Smooth muscle cell (in vitro differentiated cells): ENCODE data around the gene CHMP4A. TPM values are rescaled to one million over a fixed set of nuclear protein-coding genes. Genes with fewer than 3 reads are reported as not detected.

ENCODE experiments used
- DNase-seq: peaks from one replicate; lab custom pipeline; 2025; ENCODE audit not compliant: unreplicated experiment; lab: John Stamatoyannopoulos, UW
- H2AFZ ChIP-seq: fragments of 200-600 bp; sonication (generic); 2 replicates; pipeline ENCODE4 v1.6.0; 2016; ENCODE audit warnings: antibody characterized with exemption, low read depth, mild to moderate bottlenecking
- H3F3A ChIP-seq: fragments of 200-600 bp; sonication (generic); 2 replicates; pipeline ENCODE4 v1.6.0; 2017; ENCODE audit warnings: antibody characterized with exemption, low read depth
- H3K27ac ChIP-seq: fragments of 200-600 bp; sonication (generic); 2 replicates; pipeline ENCODE4 v1.5.1; 2016; ENCODE audit warnings: low read depth, mild to moderate bottlenecking
- H3K27me3 ChIP-seq: fragments of 200-600 bp; sonication (generic); 2 replicates; pipeline ENCODE4 v1.6.1; 2016; ENCODE audit warnings: low read depth, mild to moderate bottlenecking
- H3K36me3 ChIP-seq: fragments of 200-600 bp; sonication (generic); 2 replicates; pipeline ENCODE4 v1.5.1; 2016; ENCODE audit warnings: low read depth
- H3K4me1 ChIP-seq: fragments of 200-600 bp; sonication (generic); 2 replicates; pipeline ENCODE4 v1.5.1; 2016; ENCODE audit warnings: low read depth
- H3K4me2 ChIP-seq: fragments of 200-600 bp; sonication (generic); 2 replicates; pipeline ENCODE4 v1.6.0; 2016; ENCODE audit warnings: mild to moderate bottlenecking
- H3K4me3 ChIP-seq: fragments of 200-600 bp; sonication (generic); 2 replicates; pipeline ENCODE4 v1.5.1; 2016; ENCODE audit warnings: mild to moderate bottlenecking
- H3K79me2 ChIP-seq: fragments of 200-600 bp; sonication (generic); 2 replicates; pipeline ENCODE4 v1.6.0; 2016; ENCODE audit warnings: low read depth, mild to moderate bottlenecking
- H3K9ac ChIP-seq: fragments of 200-600 bp; sonication (generic); 2 replicates; pipeline ENCODE4 v1.6.0; 2016; ENCODE audit warnings: low read depth
- H3K9me3 ChIP-seq: fragments of 200-600 bp; sonication (generic); replicated peaks from 2 replicates; pipeline ENCODE4 v1.5.1; 2016; ENCODE audit warnings: low read depth
- H4K20me1 ChIP-seq: fragments of 200-600 bp; sonication (generic); 2 replicates; pipeline ENCODE4 v1.6.0; 2016; ENCODE audit warnings: low read depth
- CTCF ChIP-seq: fragments of 200-600 bp; sonication (generic); IDR thresholded peaks from 2 replicates; pipeline ENCODE4 v1.5.1; 2017; ENCODE audit warnings: borderline replicate concordance, mild to moderate bottlenecking, antibody characterized with exemption; ENCODE audit not compliant: insufficient read depth, poor library complexity, severe bottlenecking
- WGBS: methylation state at CpG from one replicate; pipeline ENCODE4 v1.1.7; 2016; ENCODE audit warnings: low lambda C conversion rate; 5-methylcytosine and 5-hydroxymethylcytosine counted together
- polyA plus RNA-seq: library from polyadenylated mRNA; unstranded; fragments of >200 nt; fragmentation: Nextera tagmentation; extraction: Ambion mirVana; gene quantifications from 2 replicates; pipeline ENCODE4 v1.2.1, GENCODE V29; 2016
- total RNA-seq: library from RNA; depleted of rRNA; stranded (reverse); fragments of >200 nt; gene quantifications from 2 replicates; pipeline ENCODE4 v1.2.3, GENCODE V29; 2014

CHMP4A gene
- total and polyA plus RNA-seq, 2 experiments from 2014 or later, result 29.7 to 46.8 TPM

- WGBS, result 15% methylated on average over 23 of the region's 23 CpGs
- H3K9ac ChIP-seq, result peak overlapping the region; percentile 91
- H4K20me1 ChIP-seq, result peaks cover 22% of the 10 kb centered on the region
- no peaks in the 10 kb centered on the region for H3K9me3 ChIP-seq
- peak overlapping the region; percentile 89 for H3K27ac ChIP-seq
- peaks cover 78% of the 10 kb centered on the region for H3K79me2 ChIP-seq
- H2AFZ ChIP-seq, result peak overlapping the region; percentile 76
- no peaks in the 10 kb centered on the region for H3K27me3 ChIP-seq
- H3F3A ChIP-seq, result peaks cover 8% of the 10 kb centered on the region
- no peaks in the 10 kb centered on the region for H3K36me3 ChIP-seq
- peak overlapping the region; percentile 85 for H3K4me3 ChIP-seq
- H3K4me1 ChIP-seq, result peaks cover 17% of the 10 kb centered on the region
- no peak for DNase-seq
- no peak for TF ChIP-seq CTCF
- H3K4me2 ChIP-seq, result peak overlapping the region; percentile 93
These were observed 18.2 kb upstream of the CHMP4A start for GRCh38 chr14:24231263-24232120.

GRCh38 chr14:24228902-24229301 is 15.6 kb upstream of the CHMP4A start:
- H3K36me3 ChIP-seq, result no peaks in the 10 kb centered on the region
- 100% methylated on average over 1 of the region's 1 CpG for WGBS
- H3K79me2 ChIP-seq, result peaks cover 86% of the 10 kb centered on the region
- no peak for TF ChIP-seq CTCF
- no peak overlapping the region for H3K9ac ChIP-seq
- peaks cover 15% of the 10 kb centered on the region for H3K4me1 ChIP-seq
- H3K27ac ChIP-seq, result no peak overlapping the region
- no peaks in the 10 kb centered on the region for H3F3A ChIP-seq
- H2AFZ ChIP-seq, result no peak overlapping the region
- no peaks in the 10 kb centered on the region for H3K9me3 ChIP-seq
- peaks cover 35% of the 10 kb centered on the region for H4K20me1 ChIP-seq
- DNase-seq, result no peak
- no peaks in the 10 kb centered on the region for H3K27me3 ChIP-seq
- no peak overlapping the region for H3K4me2 ChIP-seq
- no peak overlapping the region for H3K4me3 ChIP-seq

GRCh38 chr14:24226473-24226872 is 13.2 kb upstream of the CHMP4A start:
- Histone ChIP-seq H3K4me1 (peaks cover 7% of the 10 kb centered on the region), H2AFZ (no peak overlapping the region), H3K9me3 (no peaks in the 10 kb centered on the region), H3F3A (no peaks in the 10 kb centered on the region), H4K20me1 (peaks cover 56% of the 10 kb centered on the region), H3K4me3 (no peak overlapping the region), H3K27me3 (no peaks in the 10 kb centered on the region), H3K4me2 (no peak overlapping the region), H3K36me3 (no peaks in the 10 kb centered on the region), H3K9ac (no peak overlapping the region), H3K79me2 (peaks cover 97% of the 10 kb centered on the region), H3K27ac (no peak overlapping the region)
- WGBS, result 95% methylated on average over 1 of the region's 1 CpG
- no peak for DNase-seq
- TF ChIP-seq CTCF, result no peak
